SK-N-SH (cell line): ENCODE measurements around the gene CCDC169. TPM values are rescaled to one million over a fixed set of nuclear protein-coding genes. Genes with fewer than 3 reads are reported as not detected.

Experiments used
- CTCF ChIA-PET: fragments of 300-600, 350-600 bp; formaldehyde crosslinking; extraction: SDS; loops from one replicate; lab custom pipeline; 2021; lab: Yijun Ruan, JAX
- POLR2A ChIA-PET: fragments of 350-600 bp; sonication (Branson Sonifier 250); formaldehyde crosslinking; extraction: SDS; loops from one replicate; lab custom pipeline; 2020; ENCODE audit warnings: antibody characterized with exemption, inconsistent platforms; lab: Yijun Ruan, JAX
- DNase-seq: peaks from one replicate; pipeline ENCODE4 v3.0.0; 2012
- H2AFZ ChIP-seq: fragments of 200-600 bp; sonication (generic); 2 replicates; pipeline ENCODE4 v1.8.1; 2016; ENCODE audit warnings: antibody characterized with exemption, mild to moderate bottlenecking, low read depth
- H3F3A ChIP-seq: fragments of 200-600 bp; sonication (generic); replicated peaks from 2 replicates; pipeline ENCODE3; 2016; ENCODE audit warnings: antibody characterized with exemption, mild to moderate bottlenecking; ENCODE audit not compliant: insufficient read depth
- H3K27ac ChIP-seq, 2 experiments: fragments of 200-500 bp in 1 of 2; fragments of 200-600 bp in 1 of 2; sonication (Bioruptor generic) in 1 of 2; sonication (generic), shearing (Covaris generic) in 1 of 2; 2 replicates each; pipeline versions ENCODE4 v1.5.1 to v1.6.1; 2014 to 2016; ENCODE audit warnings: low read depth in 2 of 2, inconsistent platforms in 1 of 2, low read length in 1 of 2, mild to moderate bottlenecking in 1 of 2, mixed read lengths in 1 of 2
- H3K27me3 ChIP-seq: fragments of 200-600 bp; sonication (generic), shearing (Covaris generic); 2 replicates; pipeline ENCODE4 v1.6.1; 2016; ENCODE audit warnings: mixed run types; ENCODE audit not compliant: insufficient read depth
- H3K36me3 ChIP-seq, 2 experiments: fragments of 200-500 bp in 1 of 2; fragments of 200-600 bp in 1 of 2; sonication (Bioruptor generic) in 1 of 2; sonication (generic) in 1 of 2; replicated peaks in 1 of 2; 2 replicates each; pipeline versions ENCODE3 to v1.5.1; 2014 to 2016; ENCODE audit warnings: low read length in 1 of 2, mild to moderate bottlenecking in 1 of 2; ENCODE audit not compliant: insufficient read depth in 2 of 2, control insufficient read depth in 1 of 2
- H3K4me1 ChIP-seq, 2 experiments: fragments of 200-500 bp in 1 of 2; fragments of 200-600 bp in 1 of 2; sonication (Bioruptor generic) in 1 of 2; sonication (generic), shearing (Covaris generic) in 1 of 2; 2 replicates each; pipeline versions ENCODE4 v1.5.1 to v1.6.1; 2014 to 2016; ENCODE audit warnings: low read depth in 1 of 2, low read length in 1 of 2, mixed run types in 1 of 2; ENCODE audit not compliant: insufficient read depth in 2 of 2, control insufficient read depth in 1 of 2
- H3K4me2 ChIP-seq: fragments of 200-600 bp; sonication (generic), shearing (Covaris generic); 2 replicates; pipeline ENCODE4 v1.6.1; 2017; ENCODE audit warnings: mixed run types
- H3K4me3 ChIP-seq, 2 experiments: fragments of 200-500 bp in 1 of 2; fragments of 200-600 bp in 1 of 2; sonication (Bioruptor generic) in 1 of 2; sonication (generic), shearing (Covaris generic) in 1 of 2; 2 replicates each; pipeline versions ENCODE4 v1.5.1 to v1.8.1; 2014 to 2016; ENCODE audit warnings: low read depth in 2 of 2, inconsistent platforms in 1 of 2, low read length in 1 of 2, mild to moderate bottlenecking in 1 of 2, mixed read lengths in 1 of 2, moderate library complexity in 1 of 2
- H3K79me2 ChIP-seq: fragments of 200-600 bp; sonication (generic); 2 replicates; pipeline ENCODE4 v1.8.1; 2017; ENCODE audit warnings: mild to moderate bottlenecking; ENCODE audit not compliant: insufficient read depth
- H3K9ac ChIP-seq: fragments of 200-600 bp; sonication (generic); 2 replicates; pipeline ENCODE4 v1.6.1; 2017; ENCODE audit warnings: mixed run types
- H3K9me2 ChIP-seq: fragments of 200-600 bp; sonication (generic); 2 replicates; pipeline ENCODE4 v1.6.1; 2017; ENCODE audit warnings: mixed run types
- H3K9me3 ChIP-seq: fragments of 200-600 bp; sonication (generic); 2 replicates; pipeline ENCODE4 v1.6.1; 2017; ENCODE audit warnings: mixed run types, mild to moderate bottlenecking, moderate library complexity
- H4K20me1 ChIP-seq: fragments of 200-600 bp; sonication (generic); 2 replicates; pipeline ENCODE4 v1.6.1; 2017; ENCODE audit warnings: mild to moderate bottlenecking, mixed run types; ENCODE audit not compliant: insufficient read depth
- ELF1 ChIP-seq: IDR thresholded peaks from 2 replicates; pipeline ENCODE4 v1.4.0; 2012
- EZH2phosphoT487 ChIP-seq: fragments of 200-600 bp; sonication (generic); IDR thresholded peaks from 2 replicates; pipeline ENCODE4 v1.6.1; 2017; ENCODE audit warnings: low read depth, mixed run types, mild to moderate bottlenecking, antibody characterized with exemption, moderate library complexity, borderline replicate concordance
- FOSL2 ChIP-seq: IDR thresholded peaks from 2 replicates; pipeline ENCODE4 v1.4.0; 2012; ENCODE audit warnings: low read depth, mild to moderate bottlenecking, moderate library complexity, borderline replicate concordance
- FOXM1 ChIP-seq: IDR thresholded peaks from 2 replicates; pipeline ENCODE4 v1.4.0; 2012; ENCODE audit warnings: low read depth, mild to moderate bottlenecking
- JUND ChIP-seq: IDR thresholded peaks from 2 replicates; pipeline ENCODE4 v1.4.0; 2012
- NFIC ChIP-seq: IDR thresholded peaks from 2 replicates; pipeline ENCODE4 v1.4.0; 2012; ENCODE audit warnings: borderline replicate concordance
- POLR2AphosphoS5 ChIP-seq: IDR thresholded peaks from 2 replicates; pipeline ENCODE4 v1.6.1; 2012; ENCODE audit warnings: low read depth, low read length
- REST ChIP-seq: IDR thresholded peaks from 2 replicates; pipeline ENCODE4 v1.6.1; 2012; ENCODE audit warnings: mild to moderate bottlenecking, low read depth, low read length, moderate library complexity
- RFX5 ChIP-seq: IDR thresholded peaks from 2 replicates; pipeline ENCODE4 v1.6.1; 2012; ENCODE audit warnings: mild to moderate bottlenecking, improper control_type of control experiment, low read length
- SIN3A ChIP-seq: IDR thresholded peaks from 2 replicates; pipeline ENCODE4 v1.6.1; 2012; ENCODE audit warnings: low read depth, mild to moderate bottlenecking, low read length, moderate library complexity, borderline replicate concordance
- SMC3 ChIP-seq: IDR thresholded peaks from 2 replicates; pipeline ENCODE4 v1.6.1; 2012; ENCODE audit warnings: low read depth, low read length, improper control_type of control experiment
- TCF12 ChIP-seq: IDR thresholded peaks from 2 replicates; pipeline ENCODE4 v1.4.0; 2012
- USF2 ChIP-seq: fragments of 150-350 bp; IDR thresholded peaks from 2 replicates; pipeline ENCODE4 v1.6.1; 2017; ENCODE audit warnings: antibody characterized with exemption, low read length, low read depth, borderline replicate concordance
- YY1 ChIP-seq: IDR thresholded peaks from 2 replicates; pipeline ENCODE4 v1.4.0; 2012; ENCODE audit warnings: low read depth, mild to moderate bottlenecking
- polyA plus RNA-seq, 3 experiments: library from polyadenylated mRNA; depleted of rRNA; stranded (reverse); fragments of >200 nt; gene quantifications; 2 replicates each; pipeline ENCODE4 v1.2.3, GENCODE V29; 2012
- small RNA-seq, 7 experiments: library from RNA; depleted of rRNA; stranded (forward); fragments of <200 nt; gene quantifications; one replicate each; pipeline ENCODE3, GENCODE V24; 2012
- TF ChIP-seq, protein P1 (sequence below): fragments of 150-350 bp; IDR thresholded peaks from 2 replicates; pipeline ENCODE4 v1.6.1; 2016; ENCODE audit warnings: mild to moderate bottlenecking, low read depth, low read length

Gene CCDC169
- polyA plus RNA-seq, 1 of the 3 experiments (the other 2 are of a cell fraction), result 1.8 TPM

DNA sequence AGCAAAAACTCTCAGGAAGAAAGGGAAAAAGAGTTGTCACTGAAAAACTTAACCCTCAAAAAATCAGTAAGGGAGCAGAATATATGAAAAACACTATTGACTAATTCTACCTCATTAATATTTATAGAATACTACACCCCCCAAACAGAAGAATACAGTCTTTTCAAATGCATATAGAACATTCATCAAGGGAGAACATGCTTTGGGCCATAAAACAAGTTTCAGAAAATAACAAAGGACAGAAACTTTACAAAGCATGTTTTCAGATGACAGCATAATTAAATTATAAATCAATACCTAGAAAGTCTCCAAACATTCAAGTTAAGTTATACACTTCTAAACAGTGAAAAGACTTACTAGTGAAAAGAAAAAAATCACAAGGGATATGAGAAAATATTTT is 113.7 kb downstream of the CCDC169 start:
- DNase-seq, result no peak
- H3K27me3 ChIP-seq, result no peaks in the 10 kb centered on the region
- H4K20me1 ChIP-seq, result no peaks in the 10 kb centered on the region
- ChIA-PET CTCF (no interaction called here), POLR2A (no interaction called here)
- no peaks in the 10 kb centered on the region for H3K9me2 ChIP-seq
- no peaks in the 10 kb centered on the region for H3F3A ChIP-seq
- H3K4me2 ChIP-seq, result no peak overlapping the region
- no peaks in the 10 kb centered on the region for H3K36me3 ChIP-seq
- no peaks in the 10 kb centered on the region for H3K9me3 ChIP-seq
- H3K4me3 ChIP-seq, result no peak overlapping the region
- no peak overlapping the region for H3K27ac ChIP-seq
- H2AFZ ChIP-seq, result no peak overlapping the region
- H3K4me1 ChIP-seq, result no peaks in the 10 kb centered on the region
- TF ChIP-seq USF2 (no peak), TCF12 (no peak), JUND (no peak), POLR2AphosphoS5 (no peak), ELF1 (no peak), FOXM1 (no peak), EZH2phosphoT487 (no peak), NFIC (no peak), RFX5 (no peak), REST (no peak), SMC3 (no peak), YY1 (no peak), FOSL2 (no peak), SIN3A (no peak)
- TF ChIP-seq, protein P1, sequence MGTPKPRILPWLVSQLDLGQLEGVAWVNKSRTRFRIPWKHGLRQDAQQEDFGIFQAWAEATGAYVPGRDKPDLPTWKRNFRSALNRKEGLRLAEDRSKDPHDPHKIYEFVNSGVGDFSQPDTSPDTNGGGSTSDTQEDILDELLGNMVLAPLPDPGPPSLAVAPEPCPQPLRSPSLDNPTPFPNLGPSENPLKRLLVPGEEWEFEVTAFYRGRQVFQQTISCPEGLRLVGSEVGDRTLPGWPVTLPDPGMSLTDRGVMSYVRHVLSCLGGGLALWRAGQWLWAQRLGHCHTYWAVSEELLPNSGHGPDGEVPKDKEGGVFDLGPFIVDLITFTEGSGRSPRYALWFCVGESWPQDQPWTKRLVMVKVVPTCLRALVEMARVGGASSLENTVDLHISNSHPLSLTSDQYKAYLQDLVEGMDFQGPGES, result no peak
- no peaks in the 10 kb centered on the region for H3K79me2 ChIP-seq
- H3K9ac ChIP-seq, result no peak overlapping the region

Small RNA genes lying within 50 kb of the gene (small RNA-seq; reads per million reads assigned to genes)
- gene RNU6-71P, result 0 reads per million in 7 experiments

Other genes with a start within 250 kb of the CCDC169 start
- gene DCLK1, start 166.4 kb downstream of the CCDC169 start, polyA plus RNA-seq (2012; rRNA removed), result 0.94 and 1.1 TPM in 2 replicates
- 0.85 and 1.2 TPM in 2 replicates for gene SOHLH2, start 83.3 kb downstream of the CCDC169 start, polyA plus RNA-seq (2012; rRNA removed)
- 4.8 and 8.4 TPM in 2 replicates for gene SPART, start 48.6 kb upstream of the CCDC169 start, polyA plus RNA-seq (2012; rRNA removed)
- 0.21 and 0.23 TPM in 2 replicates for gene CCNA1, start 134.7 kb upstream of the CCDC169 start, polyA plus RNA-seq (2012; rRNA removed)